ENCODE data around the gene SFMBT1. TPM values are rescaled to one million over a fixed set of nuclear protein-coding genes. Genes with fewer than 3 reads are reported as not detected.

The SFMBT1 gene
- total RNA-seq, 1 donor from 2014 or later: 6.5 TPM

- Mint-ChIP-seq H3K27me3 (ENCODE audit: unreplicated experiment) (no peaks in the 10 kb centered on the region), H3K9me3 (ENCODE audit: unreplicated experiment) (no peaks in the 10 kb centered on the region), H3K36me3 (ENCODE audit: unreplicated experiment) (no peaks in the 10 kb centered on the region), H3K27ac (ENCODE audit: unreplicated experiment) (peak overlapping the region; percentile 54), H3K4me3 (ENCODE audit: unreplicated experiment) (peak overlapping the region; percentile 58), H3K4me1 (ENCODE audit: low read depth, unreplicated experiment) (peaks cover 15% of the 10 kb centered on the region)
- peak; percentile 51 for DNase-seq
- no peak for TF ChIP-seq CTCF (IDR thresholded peaks at IDR 0.05; ENCODE audit: partially characterized antibody, unreplicated experiment)
Observed at GRCh38 chr3:52873433-52874159, 172.3 kb downstream of the SFMBT1 start.

- no peaks in the 10 kb centered on the region for H3K27me3 Mint-ChIP-seq (ENCODE audit: unreplicated experiment)
- no peaks in the 10 kb centered on the region for H3K36me3 Mint-ChIP-seq (ENCODE audit: unreplicated experiment)
- H3K4me1 Mint-ChIP-seq (ENCODE audit: low read depth, unreplicated experiment): peaks cover 15% of the 10 kb centered on the region
- no peak for DNase-seq
- H3K9me3 Mint-ChIP-seq (ENCODE audit: unreplicated experiment): no peaks in the 10 kb centered on the region
- TF ChIP-seq CTCF (IDR thresholded peaks at IDR 0.05; ENCODE audit: partially characterized antibody, unreplicated experiment): no peak
- no peak overlapping the region for H3K4me3 Mint-ChIP-seq (ENCODE audit: unreplicated experiment)
- peak overlapping the region; percentile 5 for H3K27ac Mint-ChIP-seq (ENCODE audit: unreplicated experiment)
Observed at GRCh38 chr3:52872245-52872644, 173.6 kb downstream of the SFMBT1 start.

- Mint-ChIP-seq H3K9me3 (ENCODE audit: unreplicated experiment) (no peaks in the 10 kb centered on the region), H3K4me3 (ENCODE audit: unreplicated experiment) (no peak overlapping the region), H3K27ac (ENCODE audit: unreplicated experiment) (peak overlapping the region; percentile 5), H3K36me3 (ENCODE audit: unreplicated experiment) (no peaks in the 10 kb centered on the region), H3K4me1 (ENCODE audit: low read depth, unreplicated experiment) (peaks cover 15% of the 10 kb centered on the region), H3K27me3 (ENCODE audit: unreplicated experiment) (no peaks in the 10 kb centered on the region)
- DNase-seq: no peak
- no peak for TF ChIP-seq CTCF (IDR thresholded peaks at IDR 0.05; ENCODE audit: partially characterized antibody, unreplicated experiment)
Observed at GRCh38 chr3:52871761-52872160, 174.1 kb downstream of the SFMBT1 start.

- peaks cover 15% of the 10 kb centered on the region for H3K4me1 Mint-ChIP-seq (ENCODE audit: low read depth, unreplicated experiment)
- TF ChIP-seq CTCF (IDR thresholded peaks at IDR 0.05; ENCODE audit: partially characterized antibody, unreplicated experiment): no peak
- peaks cover 9% of the 10 kb centered on the region for H3K36me3 Mint-ChIP-seq (ENCODE audit: unreplicated experiment)
- H3K27ac Mint-ChIP-seq (ENCODE audit: unreplicated experiment): no peak overlapping the region
- H3K4me3 Mint-ChIP-seq (ENCODE audit: unreplicated experiment): no peak overlapping the region
- H3K9me3 Mint-ChIP-seq (ENCODE audit: unreplicated experiment): no peaks in the 10 kb centered on the region
- no peaks in the 10 kb centered on the region for H3K27me3 Mint-ChIP-seq (ENCODE audit: unreplicated experiment)
- DNase-seq: no peak
Observed at GRCh38 chr3:52870471-52870870, 175.4 kb downstream of the SFMBT1 start.

GRCh38 chr3:52866427-52866826, 179.4 kb downstream of the SFMBT1 start:
- TF ChIP-seq CTCF (IDR thresholded peaks at IDR 0.05; ENCODE audit: partially characterized antibody, unreplicated experiment): no peak
- Mint-ChIP-seq H3K36me3 (ENCODE audit: unreplicated experiment) (peaks cover 27% of the 10 kb centered on the region), H3K4me3 (ENCODE audit: unreplicated experiment) (no peak overlapping the region), H3K4me1 (ENCODE audit: low read depth, unreplicated experiment) (no peaks in the 10 kb centered on the region), H3K27me3 (ENCODE audit: unreplicated experiment) (peaks cover 3% of the 10 kb centered on the region), H3K27ac (ENCODE audit: unreplicated experiment) (no peak overlapping the region), H3K9me3 (ENCODE audit: unreplicated experiment) (peaks cover 10% of the 10 kb centered on the region)
- DNase-seq: no peak

Data from glutamatergic neuron (in vitro differentiated cells).